ENCODE results near the gene STAM2.

The STAM2 gene

DNA sequence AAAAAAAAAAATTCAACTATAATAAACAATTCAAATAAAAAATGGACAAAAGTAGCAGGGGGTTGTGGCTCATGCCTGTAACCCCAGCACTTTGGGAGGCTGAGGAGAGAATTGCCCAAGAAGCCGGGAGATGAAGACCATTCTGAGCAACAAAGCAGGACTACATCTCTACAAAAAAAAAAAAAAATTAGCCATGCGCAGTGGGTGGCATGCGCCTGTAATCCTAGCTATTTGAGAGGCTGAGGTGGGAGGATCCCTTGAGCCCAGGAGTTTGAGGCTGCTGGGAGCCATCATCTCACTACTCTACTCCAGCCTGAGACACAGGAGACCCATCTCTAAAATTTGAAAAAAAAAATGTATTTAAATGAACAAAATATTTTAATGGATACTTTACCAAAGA lies 72.3 kb downstream of the STAM2 start:
- no peak overlapping the region for H3K4me3 ChIP-seq (ENCODE audit: low read depth, low read length)
- no peak overlapping the region for H2AFZ ChIP-seq
- no peaks in the 10 kb centered on the region for H3K4me1 ChIP-seq
- no peaks in the 10 kb centered on the region for H3K9me3 ChIP-seq (ENCODE audit: control insufficient read depth, low read length)
- no peaks in the 10 kb centered on the region for H3K27me3 ChIP-seq (ENCODE audit: control insufficient read depth, insufficient read depth, low read length)
- no peaks in the 10 kb centered on the region for H3K79me2 ChIP-seq
- TF ChIP-seq, protein P1, sequence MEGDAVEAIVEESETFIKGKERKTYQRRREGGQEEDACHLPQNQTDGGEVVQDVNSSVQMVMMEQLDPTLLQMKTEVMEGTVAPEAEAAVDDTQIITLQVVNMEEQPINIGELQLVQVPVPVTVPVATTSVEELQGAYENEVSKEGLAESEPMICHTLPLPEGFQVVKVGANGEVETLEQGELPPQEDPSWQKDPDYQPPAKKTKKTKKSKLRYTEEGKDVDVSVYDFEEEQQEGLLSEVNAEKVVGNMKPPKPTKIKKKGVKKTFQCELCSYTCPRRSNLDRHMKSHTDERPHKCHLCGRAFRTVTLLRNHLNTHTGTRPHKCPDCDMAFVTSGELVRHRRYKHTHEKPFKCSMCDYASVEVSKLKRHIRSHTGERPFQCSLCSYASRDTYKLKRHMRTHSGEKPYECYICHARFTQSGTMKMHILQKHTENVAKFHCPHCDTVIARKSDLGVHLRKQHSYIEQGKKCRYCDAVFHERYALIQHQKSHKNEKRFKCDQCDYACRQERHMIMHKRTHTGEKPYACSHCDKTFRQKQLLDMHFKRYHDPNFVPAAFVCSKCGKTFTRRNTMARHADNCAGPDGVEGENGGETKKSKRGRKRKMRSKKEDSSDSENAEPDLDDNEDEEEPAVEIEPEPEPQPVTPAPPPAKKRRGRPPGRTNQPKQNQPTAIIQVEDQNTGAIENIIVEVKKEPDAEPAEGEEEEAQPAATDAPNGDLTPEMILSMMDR (IDR thresholded peaks at IDR 0.05) = no peak
- H3K9ac ChIP-seq = no peak overlapping the region
- no peak overlapping the region for H3K27ac ChIP-seq
- no peak overlapping the region for H3K4me2 ChIP-seq (ENCODE audit: low read length)
- H3K36me3 ChIP-seq (ENCODE audit: control insufficient read depth, insufficient read depth, low read length) = no peaks in the 10 kb centered on the region

DNA sequence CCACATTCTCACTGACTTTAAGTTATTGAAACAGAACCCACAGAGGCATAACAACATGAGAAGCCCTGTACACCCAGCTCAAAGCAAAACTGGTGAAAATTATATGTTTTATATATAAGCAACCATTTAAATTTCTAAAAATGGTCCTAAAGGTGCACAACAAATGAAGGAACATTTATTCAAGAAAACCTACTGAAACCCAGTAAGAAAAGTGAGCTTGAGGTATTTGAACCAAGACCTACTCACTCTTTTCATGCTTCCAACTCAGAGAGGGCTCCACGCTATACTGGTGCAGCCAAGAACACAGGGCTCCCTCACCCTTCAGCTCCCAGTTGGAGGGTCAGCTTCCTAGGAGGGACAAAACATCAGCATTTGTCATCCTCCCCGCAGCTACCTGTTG lies 74.6 kb downstream of the STAM2 start:
- no peak overlapping the region for H3K4me2 ChIP-seq (ENCODE audit: low read length)
- H3K9ac ChIP-seq = no peak overlapping the region
- H3K4me3 ChIP-seq (ENCODE audit: low read depth, low read length) = no peak overlapping the region
- TF ChIP-seq, protein P1 (IDR thresholded peaks at IDR 0.05) = no peak
- no peaks in the 10 kb centered on the region for H3K27me3 ChIP-seq (ENCODE audit: control insufficient read depth, insufficient read depth, low read length)
- H3K36me3 ChIP-seq (ENCODE audit: control insufficient read depth, insufficient read depth, low read length) = no peaks in the 10 kb centered on the region
- H2AFZ ChIP-seq = no peak overlapping the region
- H3K9me3 ChIP-seq (ENCODE audit: control insufficient read depth, low read length) = no peaks in the 10 kb centered on the region
- H3K79me2 ChIP-seq = no peaks in the 10 kb centered on the region
- peaks cover 3% of the 10 kb centered on the region for H3K4me1 ChIP-seq
- no peak overlapping the region for H3K27ac ChIP-seq

DNA sequence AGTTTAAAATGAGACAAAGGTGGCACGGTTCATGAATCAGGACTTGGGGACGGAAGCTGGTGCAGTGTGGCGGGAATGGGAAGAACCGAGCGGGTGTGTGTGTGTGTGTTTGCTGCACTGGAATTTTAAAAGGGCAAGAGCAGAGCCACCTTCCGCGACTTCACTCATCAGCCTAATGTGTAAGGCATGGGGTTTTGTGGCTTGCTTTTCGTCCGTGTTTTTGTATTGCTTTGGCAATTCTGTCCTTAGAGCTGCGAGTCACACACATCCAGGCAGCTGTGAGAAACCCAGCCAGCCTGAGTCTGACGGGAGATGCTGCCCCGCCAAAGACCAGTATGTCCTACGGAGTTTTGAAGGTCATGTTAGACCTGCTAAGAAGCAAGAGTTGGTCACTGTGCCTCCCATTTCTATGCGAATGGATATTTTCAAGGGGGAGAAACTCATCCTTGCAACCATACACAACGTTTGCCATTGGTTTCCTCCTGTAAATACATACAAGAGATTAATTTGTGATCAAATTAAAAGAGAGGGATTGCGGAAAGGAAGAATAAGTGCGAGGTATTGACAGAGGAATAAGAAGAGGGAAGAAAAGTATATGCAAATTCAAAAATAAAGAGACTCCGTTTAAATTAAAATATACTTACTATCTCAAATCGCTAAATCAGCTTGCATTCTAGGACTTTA lies 76.1 kb downstream of the STAM2 start:
- peak overlapping the region; percentile 80 for H2AFZ ChIP-seq
- no peak overlapping the region for H3K9ac ChIP-seq
- no peaks in the 10 kb centered on the region for H3K36me3 ChIP-seq (ENCODE audit: control insufficient read depth, insufficient read depth, low read length)
- peak overlapping the region; percentile 54 for H3K4me3 ChIP-seq (ENCODE audit: low read depth, low read length)
- H3K4me2 ChIP-seq (ENCODE audit: low read length) = peak overlapping the region; percentile 64
- no peak overlapping the region for H3K27ac ChIP-seq
- no peaks in the 10 kb centered on the region for H3K9me3 ChIP-seq (ENCODE audit: control insufficient read depth, low read length)
- H3K79me2 ChIP-seq = no peaks in the 10 kb centered on the region
- TF ChIP-seq, protein P1 (IDR thresholded peaks at IDR 0.05) = no peak
- peaks cover 3% of the 10 kb centered on the region for H3K4me1 ChIP-seq
- H3K27me3 ChIP-seq (ENCODE audit: control insufficient read depth, insufficient read depth, low read length) = no peaks in the 10 kb centered on the region

DNA sequence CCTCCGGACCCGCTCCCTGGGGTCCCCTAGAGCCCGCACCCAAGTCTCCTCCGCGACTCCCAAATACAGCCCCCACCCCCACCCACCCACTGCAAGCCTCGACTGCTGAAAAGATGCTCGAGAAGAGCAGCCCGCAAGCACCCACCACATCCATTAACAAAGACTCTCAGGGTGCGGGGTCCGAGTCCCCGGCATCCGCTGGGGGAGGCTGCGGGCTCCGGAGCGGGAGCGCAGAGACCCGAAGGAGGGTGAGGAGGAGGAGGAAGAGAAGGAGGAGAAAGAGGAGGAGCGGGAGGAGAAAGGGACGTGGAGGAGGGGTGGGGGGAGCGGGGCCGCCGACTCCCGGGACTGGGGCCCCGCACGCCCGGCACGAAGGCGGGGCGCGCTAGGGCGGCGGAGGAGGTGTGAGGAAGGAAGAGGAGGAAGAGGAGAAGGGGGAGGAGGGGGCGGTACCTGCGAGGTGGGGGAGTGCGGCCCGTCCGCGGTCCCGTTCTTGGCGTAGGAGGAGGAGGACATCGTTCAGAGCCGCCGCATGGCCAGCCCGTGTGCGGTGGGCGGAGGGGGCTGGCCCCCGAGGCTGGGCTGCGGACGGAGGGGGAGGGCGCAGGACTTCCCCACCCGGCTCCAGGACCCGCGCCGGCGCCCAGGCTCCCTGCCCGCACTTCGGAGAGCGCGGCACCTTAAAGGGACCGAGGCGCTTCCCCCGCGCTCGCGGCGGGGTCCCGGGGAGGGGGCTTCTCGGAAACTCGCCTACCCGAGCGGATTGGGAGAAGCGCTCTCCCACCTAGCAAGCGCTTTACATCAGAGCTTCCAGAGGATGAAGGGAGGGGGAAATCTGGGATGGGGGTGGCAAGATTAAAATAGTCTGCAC lies 76.8 kb downstream of the STAM2 start, which contains the start of gene CACNB4:
Gene CACNB4 (minus strand): TSS at position 549 of the 871 bp plus-strand sequence.
- no peak within 1 kb of the TSS for H3K9ac ChIP-seq
- H2AFZ ChIP-seq = peak within 1 kb of the TSS; percentile 80
- H3K4me2 ChIP-seq (ENCODE audit: low read length) = peak within 1 kb of the TSS; percentile 64
- H3K4me3 ChIP-seq (ENCODE audit: low read depth, low read length) = peak within 1 kb of the TSS; percentile 54
- H3K4me1 ChIP-seq = peaks cover 3% of the 10 kb centered on the region
- H3K9me3 ChIP-seq (ENCODE audit: control insufficient read depth, low read length) = no peaks in the 10 kb centered on the region
- no peaks in the 10 kb centered on the region for H3K27me3 ChIP-seq (ENCODE audit: control insufficient read depth, insufficient read depth, low read length)
- TF ChIP-seq, protein P1 (IDR thresholded peaks at IDR 0.05) = no peak
- H3K27ac ChIP-seq = no peak within 1 kb of the TSS
- H3K79me2 ChIP-seq = no peaks in the 10 kb centered on the region
- H3K36me3 ChIP-seq (ENCODE audit: control insufficient read depth, insufficient read depth, low read length) = no peaks in the 10 kb centered on the region

Measured in parathyroid adenoma (tissue), 2 donors.